Activated CD4-positive, alpha-beta memory T cell treated with anti-CD3 and anti-CD28 coated beads for 36 hours (primary cell): Measurements from ENCODE around the gene PPA1. TPM values are rescaled to one million over a fixed set of nuclear protein-coding genes. Genes with fewer than 3 reads are reported as not detected.
A peak's percentile ranks its signal among the peaks of the same experiment; 100 is the strongest.
"Not testable (repeated sequence)": the region's sequence is repeated elsewhere in the genome, so short reads cannot be mapped to it uniquely, and the experiment has no call there.

Source experiments
- CTCF ChIA-PET: fragments of 350-600 bp; sonication (Branson Sonifier 250); formaldehyde crosslinking; loops from one replicate; lab custom pipeline; 2021; ENCODE audit warnings: antibody characterized with exemption, inconsistent platforms; lab: Charles Lee
- POLR2A ChIA-PET: fragments of 350-600 bp; sonication (Branson Sonifier 250); formaldehyde crosslinking; loops from one replicate; lab custom pipeline; 2021; ENCODE audit warnings: antibody characterized with exemption; lab: Charles Lee
- DNase-seq: peaks from one replicate; pipeline ENCODE4 v3.0.0-alpha.2; 2020
- H3K27ac Mint-ChIP-seq: one replicate; pipeline ENCODE4 v1.8.0; 2021; ENCODE audit warnings: mixed read lengths
- H3K27me3 Mint-ChIP-seq: one replicate; pipeline ENCODE4 v1.8.0; 2021; ENCODE audit warnings: mixed read lengths
- H3K36me3 Mint-ChIP-seq: one replicate; pipeline ENCODE4 v1.8.0; 2021; ENCODE audit warnings: mixed read lengths
- H3K4me1 Mint-ChIP-seq: one replicate; pipeline ENCODE4 v1.8.0; 2021; ENCODE audit warnings: low read depth, mixed read lengths
- H3K4me3 Mint-ChIP-seq: one replicate; pipeline ENCODE4 v1.8.0; 2021; ENCODE audit warnings: mild to moderate bottlenecking, mixed read lengths
- H3K9me3 Mint-ChIP-seq: one replicate; pipeline ENCODE4 v1.8.0; 2021; ENCODE audit warnings: mixed read lengths
- intact Hi-C: fragments of 100-400 bp; cut with micrococcal nuclease; formaldehyde crosslinking; loops from one replicate; pipeline ENCODE4 v1.15.1; 2023
- total RNA-seq, 2 experiments: library from RNA; stranded (reverse); gene quantifications; one replicate each; pipeline ENCODE4 v1.2.3, GENCODE V29; 2021

The PPA1 gene
- total RNA-seq, 2 experiments from 2014 or later = 359 to 368 TPM

DNA sequence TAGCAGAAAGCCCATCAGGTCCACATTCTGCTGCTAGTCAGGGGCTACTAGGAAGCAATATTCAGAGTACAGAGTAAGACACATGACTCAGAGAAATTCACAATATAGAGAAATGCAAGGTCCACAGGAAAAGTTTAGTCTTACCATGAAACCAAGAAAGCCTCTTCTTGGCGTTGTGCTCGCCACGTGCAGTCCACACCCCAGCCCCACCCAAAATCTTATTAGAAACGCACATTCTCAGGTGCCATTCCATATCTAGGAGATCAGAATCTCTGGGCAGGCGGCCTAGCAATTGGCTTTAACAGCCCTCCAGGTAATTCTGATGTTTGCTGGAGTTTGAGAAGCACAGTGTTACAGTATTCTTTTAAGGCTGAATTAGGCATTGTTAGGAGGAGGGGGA is 47.1 kb downstream of the PPA1 start:
- DNase-seq = no peak
- H3K27me3 Mint-ChIP-seq = no peaks in the 10 kb centered on the region
- no peak overlapping the region for H3K4me3 Mint-ChIP-seq
- intact Hi-C loops = no loop called here
- no peaks in the 10 kb centered on the region for H3K36me3 Mint-ChIP-seq
- CTCF ChIA-PET = interaction anchor here (0.6 kb wide), 1 partner anchor 1522 kb away, joined by 3 read pairs; no protein-coding TSS in a partner anchor
- no peaks in the 10 kb centered on the region for H3K4me1 Mint-ChIP-seq
- POLR2A ChIA-PET = no interaction called here
- no peaks in the 10 kb centered on the region for H3K9me3 Mint-ChIP-seq
- H3K27ac Mint-ChIP-seq = no peak overlapping the region

DNA sequence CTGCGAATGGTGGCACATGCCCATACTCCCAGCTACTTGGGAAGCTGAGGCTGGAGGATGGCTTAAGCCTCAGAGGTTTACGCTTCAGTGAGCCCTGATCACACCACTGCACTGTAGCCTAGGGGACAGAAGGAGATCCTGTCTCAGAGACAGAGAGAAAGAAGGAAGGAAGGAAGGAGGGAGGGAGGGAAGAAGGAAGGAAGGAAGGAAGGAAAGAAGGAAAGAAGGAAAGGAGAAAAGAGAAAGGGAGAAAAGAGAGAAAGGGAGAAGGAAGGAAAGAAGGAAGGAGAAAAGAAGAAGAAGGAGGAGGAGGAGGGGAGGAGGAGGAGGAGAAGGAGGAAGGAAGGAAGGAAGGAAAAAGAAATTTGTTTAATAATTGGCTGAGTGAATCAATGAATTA is 49.9 kb downstream of the PPA1 start:
- no peak overlapping the region for H3K27ac Mint-ChIP-seq
- POLR2A ChIA-PET = no interaction called here
- H3K27me3 Mint-ChIP-seq = no peaks in the 10 kb centered on the region
- DNase-seq = no peak
- peaks cover 3% of the 10 kb centered on the region for H3K9me3 Mint-ChIP-seq
- intact Hi-C loops = no loop called here
- no peaks in the 10 kb centered on the region for H3K36me3 Mint-ChIP-seq
- no peak overlapping the region for H3K4me3 Mint-ChIP-seq
- CTCF ChIA-PET = no interaction called here
- H3K4me1 Mint-ChIP-seq = no peaks in the 10 kb centered on the region

DNA sequence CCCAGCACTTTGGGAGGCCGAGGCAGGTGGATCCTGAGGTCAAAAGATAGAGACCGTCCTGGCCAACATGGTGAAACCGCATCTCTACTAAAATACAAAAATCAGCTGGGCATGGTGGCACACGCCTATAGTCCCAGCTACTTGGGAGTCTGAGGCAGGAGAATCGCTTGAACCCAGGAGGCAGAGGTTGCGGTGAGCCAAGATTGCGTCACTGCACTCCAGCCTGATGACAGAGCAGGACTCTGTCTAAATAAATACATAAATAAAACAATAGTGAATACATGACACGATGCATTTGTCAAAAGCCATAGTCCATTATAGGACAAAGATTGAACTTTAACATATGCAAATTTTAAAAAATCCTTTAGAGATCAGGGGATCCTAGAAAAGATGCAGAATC is 54.0 kb downstream of the PPA1 start:
- H3K4me1 Mint-ChIP-seq, H3K36me3 Mint-ChIP-seq, intact Hi-C loops, CTCF ChIA-PET, H3K9me3 Mint-ChIP-seq, H3K27ac Mint-ChIP-seq, POLR2A ChIA-PET, H3K27me3 Mint-ChIP-seq, H3K4me3 Mint-ChIP-seq, DNase-seq: not testable (repeated sequence)

- POLR2A ChIA-PET = no interaction called here
Measured at GRCh38 chr10:70178139-70178725, 55.0 kb downstream of the PPA1 start.

GRCh38 chr10:70176441-70176840 is 56.8 kb downstream of the PPA1 start:
- POLR2A ChIA-PET = no interaction called here
- no peaks in the 10 kb centered on the region for H3K36me3 Mint-ChIP-seq
- intact Hi-C loops = no loop called here
- CTCF ChIA-PET = interaction anchor here (0.8 kb wide), 1 partner anchor 30 kb away, joined by 3 read pairs; the partner anchor contains the start of gene TYSND1
- no peaks in the 10 kb centered on the region for H3K27me3 Mint-ChIP-seq
- DNase-seq = no peak
- H3K9me3 Mint-ChIP-seq = peaks cover 3% of the 10 kb centered on the region
- H3K4me3 Mint-ChIP-seq = no peak overlapping the region
- H3K4me1 Mint-ChIP-seq = peaks cover 27% of the 10 kb centered on the region
- no peak overlapping the region for H3K27ac Mint-ChIP-seq

More at GRCh38 chr10:70178139-70178725, 55.0 kb downstream of the PPA1 start:
- no peak for DNase-seq
- intact Hi-C loops = no loop called here
- Mint-ChIP-seq H3K36me3 (no peaks in the 10 kb centered on the region), H3K27ac (no peak overlapping the region), H3K4me1 (peaks cover 13% of the 10 kb centered on the region), H3K9me3 (peaks cover 3% of the 10 kb centered on the region), H3K4me3 (no peak overlapping the region), H3K27me3 (no peaks in the 10 kb centered on the region)
- CTCF ChIA-PET = no interaction called here

- ChIA-PET POLR2A (no interaction called here), CTCF (interaction anchor here (1.0 to 1.8 kb wide), 2 partner anchors 29 to 59 kb away, joined by 3 to 10 read pairs; partner anchors contain the start of gene TYSND1)
- DNase-seq = no peak
- Mint-ChIP-seq H3K9me3 (peaks cover 3% of the 10 kb centered on the region), H3K36me3 (no peaks in the 10 kb centered on the region), H3K27ac (no peak overlapping the region), H3K27me3 (no peaks in the 10 kb centered on the region), H3K4me1 (peaks cover 30% of the 10 kb centered on the region), H3K4me3 (no peak overlapping the region)
- intact Hi-C loops = no loop called here
Measured at GRCh38 chr10:70175516-70175915, 57.7 kb downstream of the PPA1 start.

- Mint-ChIP-seq H3K36me3 (peaks cover 5% of the 10 kb centered on the region), H3K27me3 (no peaks in the 10 kb centered on the region), H3K27ac (peak overlapping the region; percentile 80), H3K4me1 (peaks cover 32% of the 10 kb centered on the region), H3K9me3 (no peaks in the 10 kb centered on the region), H3K4me3 (no peak overlapping the region)
- CTCF ChIA-PET = interaction anchor here (1.0 to 1.8 kb wide), 2 partner anchors 27 to 58 kb away, joined by 3 to 10 read pairs; partner anchors contain the start of gene TYSND1
- intact Hi-C loops = no loop called here
- DNase-seq = peak; percentile 58
- POLR2A ChIA-PET = no interaction called here
Measured at GRCh38 chr10:70174058-70174741, 59.0 kb downstream of the PPA1 start.

GRCh38 chr10:70169649-70170364 is 63.4 kb downstream of the PPA1 start:
- DNase-seq = peak; percentile 15
- Mint-ChIP-seq H3K27me3 (no peaks in the 10 kb centered on the region), H3K27ac (peak overlapping the region; percentile 94), H3K36me3 (peaks cover 27% of the 10 kb centered on the region), H3K4me1 (peaks cover 68% of the 10 kb centered on the region), H3K4me3 (peak overlapping the region; percentile 93), H3K9me3 (no peaks in the 10 kb centered on the region)
- POLR2A ChIA-PET = interaction anchor here (0.8 to 6.6 kb wide), 5 partner anchors 24 to 86 kb away, joined by 3 to 50 read pairs (median 5); partner anchors contain the start of genes PPA1 and TYSND1
- CTCF ChIA-PET = interaction anchor here (1.0 to 4.8 kb wide), 4 partner anchors 23 to 195 kb away, joined by 3 to 55 read pairs (median 6); partner anchors contain the start of gene TYSND1
- intact Hi-C loops = loop anchor here (1.0 to 2.0 kb wide), 4 partner anchors 8 to 77 kb away; partner anchors contain the start of genes PPA1 and TYSND1

GRCh38 chr10:70169011-70169410 is 64.2 kb downstream of the PPA1 start:
- Mint-ChIP-seq H3K4me3 (peak overlapping the region; percentile 93), H3K36me3 (peaks cover 27% of the 10 kb centered on the region), H3K27ac (peak overlapping the region; percentile 94), H3K27me3 (no peaks in the 10 kb centered on the region), H3K9me3 (no peaks in the 10 kb centered on the region), H3K4me1 (peaks cover 69% of the 10 kb centered on the region)
- POLR2A ChIA-PET = interaction anchor here (6.6 kb wide), 1 partner anchor 24 kb away, joined by 50 read pairs; the partner anchor contains the start of gene TYSND1
- intact Hi-C loops = no loop called here
- CTCF ChIA-PET = interaction anchor here (0.7 to 4.8 kb wide), 2 partner anchors 22 to 69 kb away, joined by 3 to 55 read pairs; partner anchors contain the start of gene TYSND1
- no peak for DNase-seq

- ChIA-PET CTCF (interaction anchor here (0.7 to 4.8 kb wide), 4 partner anchors 21 to 236 kb away, joined by 3 to 55 read pairs (median 3); partner anchors contain the start of genes EIF4EBP2 and TYSND1), POLR2A (interaction anchor here (6.6 kb wide), 1 partner anchor 22 kb away, joined by 50 read pairs; the partner anchor contains the start of gene TYSND1)
- Mint-ChIP-seq H3K9me3 (no peaks in the 10 kb centered on the region), H3K27ac (peak overlapping the region; percentile 58), H3K36me3 (peaks cover 34% of the 10 kb centered on the region), H3K4me3 (peak overlapping the region; percentile 36), H3K4me1 (peaks cover 72% of the 10 kb centered on the region), H3K27me3 (no peaks in the 10 kb centered on the region)
- intact Hi-C loops = no loop called here
- peak; percentile 47 for DNase-seq
Measured at GRCh38 chr10:70167246-70167645, 66.0 kb downstream of the PPA1 start.

GRCh38 chr10:70166394-70166793 is 66.8 kb downstream of the PPA1 start:
- intact Hi-C loops = no loop called here
- CTCF ChIA-PET = interaction anchor here (1.2 to 1.4 kb wide), 2 partner anchors 55 to 237 kb away, joined by 3 read pairs; partner anchors contain the start of gene EIF4EBP2
- H3K4me1 Mint-ChIP-seq = peaks cover 73% of the 10 kb centered on the region
- no peak overlapping the region for H3K4me3 Mint-ChIP-seq
- no peaks in the 10 kb centered on the region for H3K27me3 Mint-ChIP-seq
- POLR2A ChIA-PET = interaction anchor here (6.6 kb wide), 1 partner anchor 21 kb away, joined by 50 read pairs; the partner anchor contains the start of gene TYSND1
- DNase-seq = no peak
- H3K9me3 Mint-ChIP-seq = no peaks in the 10 kb centered on the region
- no peak overlapping the region for H3K27ac Mint-ChIP-seq
- H3K36me3 Mint-ChIP-seq = peaks cover 39% of the 10 kb centered on the region
